ENCODE results near the gene PPM1H.

PPM1H gene

GRCh38 chr12:62698701-62699101 lies 236.2 kb downstream of the PPM1H start:
- DNase-seq: peak; percentile 53
- H3K27ac ChIP-seq: peak overlapping the region; percentile 79
- H3K36me3 ChIP-seq (replicated peaks): no peaks in the 10 kb centered on the region
- H3K4me3 ChIP-seq (ENCODE audit: low read depth, low read length): no peak overlapping the region
- no peak for TF ChIP-seq CTCF (IDR thresholded peaks at IDR 0.05; ENCODE audit: low read depth, low read length, missing control alignments)
- in situ Hi-C loops (cut with HindIII; ENCODE audit: low pct_ligation_motif_present, low sequenced_read_pairs): no loop called here
- H3K27me3 ChIP-seq (replicated peaks): no peaks in the 10 kb centered on the region

DNA sequence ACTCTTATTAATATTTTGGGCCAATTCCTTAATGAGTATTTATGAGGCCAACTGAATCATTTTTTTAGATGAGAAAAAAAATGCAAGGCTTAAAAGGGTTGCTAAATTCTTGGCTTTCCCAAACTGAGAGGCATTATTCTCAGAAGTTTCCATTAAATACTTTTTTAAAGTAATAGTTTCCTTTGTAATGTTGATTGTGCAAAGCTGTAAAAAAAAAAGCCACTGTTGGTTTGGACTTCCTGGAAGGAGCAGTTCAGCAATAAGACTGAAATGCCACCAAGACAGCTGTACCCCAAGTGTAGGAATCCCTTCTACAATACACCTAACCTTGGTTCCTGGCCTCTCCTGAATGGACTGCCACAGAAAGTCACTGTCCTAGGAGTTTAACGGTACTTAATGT lies 237.1 kb downstream of the PPM1H start:
- Histone ChIP-seq H3K4me3 (ENCODE audit: low read depth, low read length) (no peak overlapping the region), H3K36me3 (replicated peaks) (no peaks in the 10 kb centered on the region), H3K27me3 (replicated peaks) (no peaks in the 10 kb centered on the region), H3K27ac (peak overlapping the region; percentile 79)
- in situ Hi-C loops (cut with HindIII; ENCODE audit: low pct_ligation_motif_present, low sequenced_read_pairs): no loop called here
- DNase-seq: no peak
- no peak for TF ChIP-seq CTCF (IDR thresholded peaks at IDR 0.05; ENCODE audit: low read depth, low read length, missing control alignments)

DNA sequence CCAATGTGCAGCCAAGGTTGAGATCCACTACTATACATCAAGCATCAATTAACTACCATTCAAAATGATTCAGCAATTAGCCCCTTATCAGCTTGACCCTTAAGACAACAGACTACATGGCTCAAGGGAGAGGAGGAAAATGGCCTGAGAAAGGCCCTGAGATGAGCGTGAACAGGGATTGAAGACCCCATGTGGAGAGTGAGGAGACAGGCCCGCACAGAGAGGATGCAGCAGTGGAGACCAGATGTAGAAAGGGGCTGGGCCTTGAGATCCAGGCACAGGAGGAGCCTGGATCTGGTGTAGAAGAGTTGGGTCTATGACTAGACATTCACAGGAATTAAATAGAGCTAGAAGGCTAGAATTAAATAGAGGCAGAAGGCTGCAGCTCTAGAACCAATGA lies 239.3 kb downstream of the PPM1H start:
- no peak overlapping the region for H3K4me3 ChIP-seq (ENCODE audit: low read depth, low read length)
- no peak for DNase-seq

GRCh38 chr12:62694632-62695031 lies 240.3 kb downstream of the PPM1H start:
- H3K36me3 ChIP-seq (replicated peaks): no peaks in the 10 kb centered on the region
- H3K4me3 ChIP-seq (ENCODE audit: low read depth, low read length): no peak overlapping the region
- TF ChIP-seq CTCF (IDR thresholded peaks at IDR 0.05; ENCODE audit: low read depth, low read length, missing control alignments): no peak
- H3K27ac ChIP-seq: no peak overlapping the region
- no peaks in the 10 kb centered on the region for H3K27me3 ChIP-seq (replicated peaks)
- in situ Hi-C loops (cut with HindIII; ENCODE audit: low pct_ligation_motif_present, low sequenced_read_pairs): no loop called here
- no peak for DNase-seq

More for the DNA sequence above, 239.3 kb downstream of the PPM1H start:
- in situ Hi-C loops (cut with HindIII; ENCODE audit: low pct_ligation_motif_present, low sequenced_read_pairs): no loop called here
- no peak overlapping the region for H3K27ac ChIP-seq
- no peak for TF ChIP-seq CTCF (IDR thresholded peaks at IDR 0.05; ENCODE audit: low read depth, low read length, missing control alignments)
- H3K36me3 ChIP-seq (replicated peaks): no peaks in the 10 kb centered on the region
- H3K27me3 ChIP-seq (replicated peaks): no peaks in the 10 kb centered on the region

- no peak for TF ChIP-seq CTCF (IDR thresholded peaks at IDR 0.05; ENCODE audit: low read depth, low read length, missing control alignments)
- Histone ChIP-seq H3K4me3 (ENCODE audit: low read depth, low read length) (no peak overlapping the region), H3K36me3 (replicated peaks) (no peaks in the 10 kb centered on the region), H3K27me3 (replicated peaks) (no peaks in the 10 kb centered on the region), H3K27ac (no peak overlapping the region)
- DNase-seq: no peak
- in situ Hi-C loops (cut with HindIII; ENCODE audit: low pct_ligation_motif_present, low sequenced_read_pairs): no loop called here
Measured at GRCh38 chr12:62694116-62694515, 240.8 kb downstream of the PPM1H start.

DNA sequence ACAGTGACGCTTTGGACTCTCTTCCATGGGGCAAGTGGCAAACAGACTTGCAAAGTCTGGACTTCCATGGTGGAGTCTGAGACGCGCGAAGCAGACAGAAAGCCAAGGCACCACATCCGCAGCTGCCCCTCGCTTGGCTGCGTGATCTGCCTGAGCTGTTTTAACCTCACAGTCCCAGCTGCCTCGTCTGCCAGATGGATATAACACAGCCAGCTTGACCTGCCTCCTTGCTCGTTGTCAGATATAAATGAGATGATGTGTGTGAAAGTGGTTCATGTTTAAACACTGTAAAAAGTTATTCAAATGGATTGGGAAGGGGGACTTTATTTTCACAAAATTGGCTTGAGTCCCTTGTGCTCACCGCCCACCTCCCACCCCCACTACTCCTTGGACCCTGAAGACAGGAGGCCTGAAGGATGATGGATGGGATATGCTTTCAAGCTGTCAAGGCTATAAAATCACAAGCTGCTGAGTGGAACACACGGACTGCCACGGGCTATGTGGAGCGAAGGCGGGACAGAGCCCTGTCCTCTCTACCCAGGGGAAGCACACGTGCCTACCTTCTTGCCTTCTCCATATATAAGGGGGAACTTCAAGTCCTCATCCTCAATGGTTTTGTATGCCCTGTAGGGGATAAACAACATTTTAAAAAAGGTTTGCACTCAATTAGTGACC lies 241.4 kb downstream of the PPM1H start:
- Histone ChIP-seq H3K27ac (peak overlapping the region; percentile 48), H3K36me3 (replicated peaks) (no peaks in the 10 kb centered on the region), H3K27me3 (replicated peaks) (no peaks in the 10 kb centered on the region), H3K4me3 (ENCODE audit: low read depth, low read length) (no peak overlapping the region)
- DNase-seq: no peak
- in situ Hi-C loops (cut with HindIII; ENCODE audit: low pct_ligation_motif_present, low sequenced_read_pairs): no loop called here
- no peak for TF ChIP-seq CTCF (IDR thresholded peaks at IDR 0.05; ENCODE audit: low read depth, low read length, missing control alignments)

Data from brain microvascular endothelial cell (primary cell).